ENCODE data around the gene MYORG.

GRCh38 chr9:34373749-34374148 is 2.9 kb downstream of the MYORG start:
- TF ChIP-seq EZH2 (optimal IDR thresholded peaks at IDR 0.05; ENCODE audit: low read depth, low read length): no peak
- no peak for TF ChIP-seq CTCF (IDR thresholded peaks at IDR 0.05; ENCODE audit: low read length)

Data from MM.1S (cell line).